HCT116 (cell line): ENCODE measurements around the gene KRT12. TPM values are rescaled to one million over a fixed set of nuclear protein-coding genes. Genes with fewer than 3 reads are reported as not detected.

Experiments
- ATAC-seq: fragments of 200-7000 bp; cut with Tn5 transposase; 2 replicates; pipeline ENCODE4 v1.9.1; 2020; ENCODE audit warnings: mild to moderate bottlenecking, moderate library complexity
- BruUV-seq: library from RNA; stranded (reverse); fragments of 400-500 nt; replicated peaks from 2 replicates; lab custom pipeline; 2021; lab: Mats Ljungman, UMichigan
- CTCF ChIA-PET: fragments of 300-600 bp; sonication (Branson Sonifier 250); formaldehyde crosslinking; loops from one replicate; lab custom pipeline; 2021; ENCODE audit warnings: antibody characterized with exemption; lab: Charles Lee
- POLR2A ChIA-PET: fragments of 300-600, 350-600 bp; sonication (Branson Sonifier 250); formaldehyde crosslinking; loops from one replicate; lab custom pipeline; 2021; ENCODE audit warnings: antibody characterized with exemption; lab: Charles Lee
- RAD21 ChIA-PET, 2 experiments: fragments of 300-600 bp; sonication (Branson Sonifier 250); formaldehyde crosslinking; loops; one replicate each; lab custom pipeline; 2023; ENCODE audit warnings: low total read pairs in 2 of 2; ENCODE audit not compliant: uncharacterized antibody in 2 of 2, unreplicated experiment in 2 of 2, low non-redundant PET in 1 of 2; lab: Charles Lee
- DNase-seq: peaks from one replicate; pipeline ENCODE4 v3.0.0-alpha.2; 2010; ENCODE audit warnings: low read depth, low spot score
- H2AFZ ChIP-seq: fragments of 200-600 bp; shearing (Covaris generic), sonication (generic); 2 replicates; pipeline ENCODE4 v1.6.1; 2017; ENCODE audit warnings: low read depth, mixed run types, mixed read lengths, antibody characterized with exemption, low read length; ENCODE audit not compliant: poor library complexity, severe bottlenecking
- H3K27ac ChIP-seq: 2 replicates; pipeline ENCODE4 v1.5.1; 2012; ENCODE audit warnings: low read depth, low read length
- H3K27me3 ChIP-seq: fragments of 200-600 bp; sonication (generic); 2 replicates; pipeline ENCODE4 v1.6.1; 2016; ENCODE audit warnings: mixed run types, low read length, mixed read lengths; ENCODE audit not compliant: insufficient read depth
- H3K36me3 ChIP-seq, 2 experiments: fragments of 200-500 bp in 1 of 2; fragments of 200-600 bp in 1 of 2; sonication (Bioruptor generic) in 1 of 2; sonication (generic) in 1 of 2; 2 replicates each; pipeline versions ENCODE4 v1.5.1 to v1.6.1; 2014 to 2016; ENCODE audit warnings: low read length in 2 of 2, inconsistent platforms in 1 of 2, mixed read lengths in 1 of 2, mixed run types in 1 of 2; ENCODE audit not compliant: insufficient read depth in 2 of 2, control insufficient read depth in 1 of 2
- H3K4me1 ChIP-seq, 2 experiments: fragments of 200-600 bp in 1 of 2; sonication (generic) in 1 of 2; 2 replicates each; pipeline versions ENCODE4 v1.5.1 to v1.6.1; 2012 to 2017; ENCODE audit warnings: low read length in 2 of 2, inconsistent platforms in 1 of 2, mild to moderate bottlenecking in 1 of 2, mixed read lengths in 1 of 2, mixed run types in 1 of 2, moderate library complexity in 1 of 2; ENCODE audit not compliant: insufficient read depth in 2 of 2, control insufficient read depth in 1 of 2
- H3K4me2 ChIP-seq: fragments of 200-600 bp; sonication (generic); 2 replicates; pipeline ENCODE4 v1.6.1; 2017; ENCODE audit warnings: mixed run types, low read length, mixed read lengths
- H3K4me3 ChIP-seq, 2 experiments: fragments of 200-600 bp in 1 of 2; sonication (generic) in 1 of 2; replicated peaks in 1 of 2; 2 replicates each; pipeline ENCODE4 v1.5.1; 2011 to 2016; ENCODE audit warnings: low read length in 2 of 2, control low read depth in 1 of 2, low read depth in 1 of 2, mild to moderate bottlenecking in 1 of 2, mixed read lengths in 1 of 2, mixed run types in 1 of 2
- H3K79me2 ChIP-seq: fragments of 200-600 bp; sonication (generic); 2 replicates; pipeline ENCODE4 v1.6.1; 2017; ENCODE audit warnings: mild to moderate bottlenecking, mixed run types, low read length, moderate library complexity, mixed read lengths; ENCODE audit not compliant: insufficient read depth
- H3K9ac ChIP-seq: fragments of 200-600 bp; sonication (generic); 2 replicates; pipeline ENCODE4 v1.6.1; 2016; ENCODE audit warnings: low read length, mixed read lengths
- H3K9me2 ChIP-seq: fragments of 200-600 bp; sonication (generic), shearing (Covaris generic); 2 replicates; pipeline ENCODE4 v1.6.1; 2017; ENCODE audit warnings: mixed run types, mild to moderate bottlenecking, moderate library complexity; ENCODE audit not compliant: insufficient read depth
- H3K9me3 ChIP-seq, 2 experiments: fragments of 200-500 bp in 1 of 2; fragments of 200-600 bp in 1 of 2; sonication (Bioruptor generic) in 1 of 2; sonication (generic) in 1 of 2; 2 replicates each; pipeline ENCODE4 v1.6.1; 2014 to 2017; ENCODE audit warnings: low read length in 2 of 2, mixed read lengths in 2 of 2, inconsistent platforms in 1 of 2, low read depth in 1 of 2, mild to moderate bottlenecking in 1 of 2, mixed run types in 1 of 2, moderate library complexity in 1 of 2; ENCODE audit not compliant: control insufficient read depth in 1 of 2, insufficient read depth in 1 of 2
- H4K20me1 ChIP-seq: fragments of 200-600 bp; sonication (generic), shearing (Covaris generic); 2 replicates; pipeline ENCODE4 v1.6.1; 2017; ENCODE audit warnings: mixed run types, mild to moderate bottlenecking, moderate library complexity; ENCODE audit not compliant: insufficient read depth
- ATF3 ChIP-seq: IDR thresholded peaks from 2 replicates; pipeline ENCODE4 v1.6.1; 2012
- CBX3 ChIP-seq: IDR thresholded peaks from 2 replicates; pipeline ENCODE4 v1.6.1; 2012; ENCODE audit warnings: low read depth
- CTCF ChIP-seq, 3 experiments: fragments of 200-600 bp in 1 of 3; sonication (generic) in 1 of 3; IDR thresholded peaks in 2 of 3; conservative IDR thresholded peaks in 1 of 3; 2 replicates each; pipeline ENCODE4 v1.5.1; 2012 to 2017; ENCODE audit warnings: low read depth in 2 of 3, low read length in 2 of 3, antibody characterized with exemption in 1 of 3, borderline replicate concordance in 1 of 3, control low read depth in 1 of 3, mild to moderate bottlenecking in 1 of 3, mixed read lengths in 1 of 3, mixed run types in 1 of 3, moderate library complexity in 1 of 3; ENCODE audit not compliant: insufficient read depth in 1 of 3
- EGR1 ChIP-seq: IDR thresholded peaks from 2 replicates; pipeline ENCODE4 v1.6.1; 2012; ENCODE audit warnings: low read depth
- ELF1 ChIP-seq: IDR thresholded peaks from 2 replicates; pipeline ENCODE4 v1.6.1; 2012; ENCODE audit warnings: low read depth, borderline replicate concordance
- EZH2phosphoT487 ChIP-seq: fragments of 200-600 bp; IDR thresholded peaks from 2 replicates; pipeline ENCODE4 v1.6.1; 2018; ENCODE audit warnings: antibody characterized with exemption, borderline replicate concordance
- FOSL1 ChIP-seq: IDR thresholded peaks from 2 replicates; pipeline ENCODE4 v1.6.1; 2012; ENCODE audit warnings: low read depth
- JUND ChIP-seq: IDR thresholded peaks from 2 replicates; pipeline ENCODE4 v1.6.1; 2012
- POLR2A ChIP-seq: IDR thresholded peaks from 2 replicates; pipeline ENCODE4 v1.7.0; 2011; ENCODE audit warnings: borderline replicate concordance; ENCODE audit not compliant: insufficient read depth, insufficient read length; ENCODE audit errors: extremely low read depth
- POLR2AphosphoS5 ChIP-seq: IDR thresholded peaks from 2 replicates; pipeline ENCODE4 v1.6.1; 2011; ENCODE audit warnings: mild to moderate bottlenecking, low read depth, low read length, moderate library complexity
- RAD21 ChIP-seq: IDR thresholded peaks from 2 replicates; pipeline ENCODE4 v1.6.1; 2012; ENCODE audit warnings: low read depth, mild to moderate bottlenecking
- REST ChIP-seq: IDR thresholded peaks from 2 replicates; pipeline ENCODE4 v1.6.1; 2012; ENCODE audit warnings: low read depth
- SP1 ChIP-seq: IDR thresholded peaks from 2 replicates; pipeline ENCODE4 v1.6.1; 2012; ENCODE audit warnings: low read depth
- TCF7L2 ChIP-seq: IDR thresholded peaks from 2 replicates; pipeline ENCODE4 v1.7.0; 2011; ENCODE audit warnings: borderline replicate concordance, inconsistent platforms; ENCODE audit not compliant: insufficient read depth, insufficient read length; ENCODE audit errors: extremely low read depth
- YY1 ChIP-seq: IDR thresholded peaks from 2 replicates; pipeline ENCODE4 v1.6.1; 2011; ENCODE audit warnings: low read length, low read depth, moderate library complexity, mild to moderate bottlenecking; ENCODE audit not compliant: insufficient replicate concordance; ENCODE audit errors: extremely low read depth
- ZFX ChIP-seq: fragments of 450-650 bp; IDR thresholded peaks from 2 replicates; pipeline ENCODE4 v1.6.1; 2017
- intact Hi-C: fragments of 100-400 bp; cut with micrococcal nuclease; formaldehyde crosslinking; loops from 2 replicates; pipeline ENCODE4 v1.10.0; 2022
- total RNA-seq: library from RNA; stranded (reverse); gene quantifications from one replicate; pipeline ENCODE4 v1.2.1, GENCODE V29; 2021; ENCODE audit not compliant: unreplicated experiment

KRT12 gene
- total RNA-seq, 1 experiment from 2014 or later: not detected

GRCh38 chr17:40914075-40914855, 47.2 kb upstream of the KRT12 start:
- H3K4me1 ChIP-seq: peaks cover 58 to 74% of the 10 kb centered on the region in 2 experiments
- TF ChIP-seq ZFX: no peak
- no peak for TF ChIP-seq JUND
- no peak for TF ChIP-seq TCF7L2
- no peak for TF ChIP-seq ELF1
- no peak for TF ChIP-seq YY1
- no peak for TF ChIP-seq POLR2A
- no peak for TF ChIP-seq CTCF (IDR thresholded peaks at IDR 0.05 in 2 of 3, conservative IDR thresholded peaks at IDR 0.05 in 1 of 3; ENCODE audit: borderline replicate concordance in 1 of 3, insufficient read depth in 1 of 3, low read depth in 2 of 3, low read length in 2 of 3)
- no peak for TF ChIP-seq CBX3
- TF ChIP-seq ATF3: no peak
- TF ChIP-seq POLR2AphosphoS5: no peak
- TF ChIP-seq RAD21: no peak
- TF ChIP-seq FOSL1: no peak
- no peak for TF ChIP-seq EGR1
- TF ChIP-seq EZH2phosphoT487: no peak
- no peak for TF ChIP-seq SP1
- no peak for TF ChIP-seq REST
- ChIA-PET RAD21 (no interaction called here), CTCF (interaction anchor here (1.5 kb wide), 1 partner anchor 634 kb away, joined by 5 read pairs; no protein-coding TSS in a partner anchor), POLR2A (interaction anchor here (1.7 kb wide), 1 partner anchor 616 kb away, joined by 3 read pairs; no protein-coding TSS in a partner anchor)
- no peaks in the 10 kb centered on the region for H3K9me3 ChIP-seq
- intact Hi-C loops: loop anchor here (2.0 kb wide), 1 partner anchor 43 kb away; no protein-coding TSS in a partner anchor
- no peak for ATAC-seq
- H3K27ac ChIP-seq: peak overlapping the region; percentile 90
- no peak overlapping the region for H2AFZ ChIP-seq
- H3K9ac ChIP-seq: peak overlapping the region; percentile 30
- peak overlapping the region; percentile 50; the same call in 1 of the 2 replicates for H3K4me2 ChIP-seq
- no peaks in the 10 kb centered on the region for H3K27me3 ChIP-seq
- H4K20me1 ChIP-seq: no peaks in the 10 kb centered on the region
- no peaks in the 10 kb centered on the region for H3K9me2 ChIP-seq
- no peak for DNase-seq
- no peak overlapping the region for H3K4me3 ChIP-seq
- H3K79me2 ChIP-seq: no peaks in the 10 kb centered on the region
- no TSS peak for BruUV-seq
- no peaks in the 10 kb centered on the region; a peak in 1 of 4 replicates for H3K36me3 ChIP-seq
